H7 (cell line): ENCODE data around the gene DERL2. TPM values are rescaled to one million over a fixed set of nuclear protein-coding genes. Genes with fewer than 3 reads are reported as not detected.

Experiments used
- DNase-seq: peaks from one replicate; pipeline ENCODE4 v3.0.0; 2012
- H3K27me3 ChIP-seq: 2 replicates; pipeline ENCODE4 v1.6.0; 2011; ENCODE audit warnings: mild to moderate bottlenecking, low read length; ENCODE audit not compliant: control insufficient read depth, insufficient read depth
- H3K36me3 ChIP-seq: replicated peaks from 2 replicates; pipeline ENCODE4 v1.5.1; 2011; ENCODE audit warnings: low read length; ENCODE audit not compliant: control insufficient read depth, insufficient read depth
- H3K4me3 ChIP-seq: 2 replicates; pipeline ENCODE4 v1.5.1; 2011; ENCODE audit warnings: low read depth, mild to moderate bottlenecking, control low read depth, low read length, moderate library complexity; ENCODE audit not compliant: insufficient read depth
- total RNA-seq: library from RNA; depleted of rRNA; stranded (reverse); fragments of >200 nt; shearing (Covaris generic); gene quantifications from 2 replicates; pipeline ENCODE4 v1.2.3, GENCODE V29; 2014

Gene DERL2
- total RNA-seq, 1 experiment from 2014 or later: 27.6 TPM

- H3K4me3 ChIP-seq: no peak overlapping the region
- DNase-seq: peak; percentile 65
- no peaks in the 10 kb centered on the region for H3K36me3 ChIP-seq
- no peaks in the 10 kb centered on the region for H3K27me3 ChIP-seq
These were observed 25.6 kb upstream of the DERL2 start for GRCh38 chr17:5511401-5512225.

- no peaks in the 10 kb centered on the region for H3K36me3 ChIP-seq
- no peak overlapping the region for H3K4me3 ChIP-seq
- no peak for DNase-seq
- no peaks in the 10 kb centered on the region for H3K27me3 ChIP-seq
These were observed 24.8 kb upstream of the DERL2 start for GRCh38 chr17:5510771-5511170.

GRCh38 chr17:5509482-5509881 lies 23.5 kb upstream of the DERL2 start:
- no peaks in the 10 kb centered on the region for H3K27me3 ChIP-seq
- H3K36me3 ChIP-seq: no peaks in the 10 kb centered on the region
- no peak overlapping the region for H3K4me3 ChIP-seq
- DNase-seq: no peak

- peak; percentile 58 for DNase-seq
- no peaks in the 10 kb centered on the region for H3K36me3 ChIP-seq
- no peak overlapping the region for H3K4me3 ChIP-seq
- no peaks in the 10 kb centered on the region for H3K27me3 ChIP-seq
These were observed 22.8 kb upstream of the DERL2 start for GRCh38 chr17:5508810-5509209.

DNA sequence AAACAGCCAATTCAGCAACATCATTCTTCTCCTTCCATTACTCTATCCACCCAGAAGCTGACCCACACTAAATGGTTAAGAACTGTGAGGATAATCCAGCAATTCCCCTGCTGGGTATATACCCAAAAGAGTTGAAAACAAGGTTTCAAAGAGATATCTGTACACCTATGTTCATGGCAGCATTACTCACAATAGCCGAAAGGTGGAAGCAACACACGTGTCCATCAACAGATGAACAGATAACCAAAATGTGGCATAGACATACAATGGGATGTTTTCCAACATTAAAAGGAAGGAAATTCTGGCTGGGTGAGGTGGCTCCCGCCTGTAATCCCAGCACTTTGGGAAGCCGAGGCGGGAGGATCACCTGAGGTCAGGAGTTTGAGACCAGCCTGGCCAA lies 20.3 kb upstream of the DERL2 start:
- Histone ChIP-seq H3K27me3 (peaks cover 7% of the 10 kb centered on the region), H3K4me3 (no peak overlapping the region), H3K36me3 (no peaks in the 10 kb centered on the region)
- DNase-seq: no peak

- Histone ChIP-seq H3K27me3 (peaks cover 28% of the 10 kb centered on the region), H3K36me3 (no peaks in the 10 kb centered on the region), H3K4me3 (no peak overlapping the region)
- DNase-seq: no peak
These were observed 16.6 kb upstream of the DERL2 start for GRCh38 chr17:5502552-5502951.

DNA sequence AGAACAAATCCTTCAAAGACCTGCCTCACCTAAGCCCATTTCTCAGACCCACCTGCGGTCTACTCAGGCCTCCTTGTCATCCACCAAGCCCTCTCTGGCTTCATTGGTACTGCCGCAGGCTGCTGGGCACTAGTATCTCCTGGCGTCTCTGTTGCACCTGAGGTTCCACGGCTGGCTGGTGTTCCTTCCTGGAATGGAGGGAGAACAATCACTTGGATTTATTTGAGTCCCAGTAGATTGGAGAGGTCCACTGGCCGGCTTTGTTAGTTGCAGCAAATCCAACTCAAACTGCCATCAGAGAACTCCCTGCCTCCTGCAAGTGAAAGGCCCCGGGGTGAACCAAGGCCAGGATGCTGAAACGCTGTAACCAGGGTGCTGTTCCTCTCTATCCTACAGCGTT lies 15.7 kb upstream of the DERL2 start:
- Histone ChIP-seq H3K4me3 (no peak overlapping the region), H3K27me3 (peaks cover 28% of the 10 kb centered on the region), H3K36me3 (no peaks in the 10 kb centered on the region)
- no peak for DNase-seq

- Histone ChIP-seq H3K27me3 (peaks cover 28% of the 10 kb centered on the region), H3K4me3 (peak overlapping the region; percentile 56), H3K36me3 (no peaks in the 10 kb centered on the region)
- peak; percentile 99 for DNase-seq
These were observed 14.8 kb upstream of the DERL2 start for GRCh38 chr17:5500589-5501391.

DNA sequence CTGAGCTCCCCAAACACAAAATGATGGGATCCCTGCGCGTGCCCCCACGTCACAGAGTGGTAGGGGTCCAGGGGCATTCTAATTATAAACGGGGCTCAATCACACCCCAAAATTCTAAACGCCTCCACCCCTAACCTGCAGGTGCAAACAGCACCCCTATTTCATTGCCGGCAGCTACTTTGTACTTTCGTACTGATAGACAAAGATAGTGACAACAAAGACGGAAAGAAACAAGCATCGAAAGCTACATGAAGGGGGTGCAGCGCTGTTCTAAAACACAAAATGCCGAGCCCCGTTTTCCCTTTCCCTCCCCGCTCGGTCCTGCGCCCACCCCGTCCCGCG lies 14.2 kb upstream of the DERL2 start:
- H3K4me3 ChIP-seq: peak overlapping the region; percentile 56
- peaks cover 28% of the 10 kb centered on the region for H3K27me3 ChIP-seq
- H3K36me3 ChIP-seq: no peaks in the 10 kb centered on the region
- DNase-seq: no peak

GRCh38 chr17:5499476-5500231 lies 13.7 kb upstream of the DERL2 start:
- DNase-seq: peak; percentile 78
- Histone ChIP-seq H3K27me3 (peaks cover 28% of the 10 kb centered on the region), H3K4me3 (peak overlapping the region; percentile 56), H3K36me3 (no peaks in the 10 kb centered on the region)

- DNase-seq: no peak
- Histone ChIP-seq H3K36me3 (peaks cover 11% of the 10 kb centered on the region), H3K27me3 (no peaks in the 10 kb centered on the region), H3K4me3 (no peak overlapping the region)
These were observed 7.0 kb upstream of the DERL2 start for GRCh38 chr17:5492970-5493369.

GRCh38 chr17:5488752-5489151 lies 2.8 kb upstream of the DERL2 start:
- peaks cover 16% of the 10 kb centered on the region for H3K36me3 ChIP-seq
- DNase-seq: no peak

GRCh38 chr17:5486206-5487124 lies 487 bp upstream of the DERL2 start, which contains the start of gene MIS12:
MIS12 (plus strand) TSS chr17:5486566; CDS start chr17:5488863, 2,297 bp downstream.
- Histone ChIP-seq H3K36me3 (peaks cover 18% of the 10 kb centered on the region), H3K27me3 (no peaks in the 10 kb centered on the region), H3K4me3 (peak within 1 kb of the TSS; percentile 89)
- DNase-seq: peak; percentile 98

More at GRCh38 chr17:5488752-5489151, 2.8 kb upstream of the DERL2 start:
- no peaks in the 10 kb centered on the region for H3K27me3 ChIP-seq
- H3K4me3 ChIP-seq: no peak overlapping the region

DNA sequence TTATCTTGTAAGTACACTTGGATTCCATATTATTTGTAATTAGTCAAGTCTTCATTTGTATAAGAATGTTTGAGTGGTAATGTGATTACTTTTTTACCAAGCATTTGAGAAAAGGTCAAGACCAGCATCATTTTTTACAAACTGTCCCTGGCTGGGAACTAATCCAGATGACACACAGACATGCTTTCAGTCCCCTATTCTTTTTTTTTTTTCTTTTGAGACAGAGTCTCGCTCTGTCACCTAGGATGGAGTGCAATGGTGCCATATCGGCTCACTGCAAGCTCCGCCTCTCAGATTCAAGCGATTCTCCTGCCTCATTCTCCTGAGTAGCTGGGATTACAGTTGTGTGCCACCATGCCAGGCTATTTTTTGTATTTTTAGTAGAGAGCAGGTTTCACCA lies 4.5 kb downstream of the DERL2 start:
- Histone ChIP-seq H3K36me3 (peaks cover 29% of the 10 kb centered on the region), H3K27me3 (no peaks in the 10 kb centered on the region)

More for the DNA sequence above, 4.5 kb downstream of the DERL2 start:
- no peak overlapping the region for H3K4me3 ChIP-seq
- no peak for DNase-seq
